ENCODE data around the gene EXOG. TPM values are rescaled to one million over a fixed set of nuclear protein-coding genes. Genes with fewer than 3 reads are reported as not detected.

The EXOG gene
- polyA plus RNA-seq, 1 donor (not counting 4 experiments of a cell fraction or from before 2014, with no cell fraction given), result 10.3 TPM

DNA sequence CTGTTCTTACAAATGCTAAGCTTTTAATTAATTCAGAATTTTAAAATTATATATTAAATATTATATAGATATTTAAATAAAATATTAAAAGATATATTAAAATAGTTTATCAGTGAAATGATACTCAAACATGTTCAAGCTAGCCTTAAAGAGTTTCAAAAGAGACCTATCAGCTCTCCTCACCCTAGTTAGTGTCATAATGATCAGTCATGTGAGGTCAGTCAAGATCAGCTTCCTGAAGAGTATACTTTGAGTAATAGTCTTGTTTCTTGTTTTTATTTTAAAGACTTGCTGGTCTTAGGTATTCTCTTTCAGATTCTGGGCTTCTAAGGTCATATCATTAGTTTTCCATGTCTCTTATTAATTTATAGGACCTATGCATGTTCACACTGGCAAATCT, 14.5 kb downstream of the EXOG start:
- H3K4me2 ChIP-seq (ENCODE audit: control insufficient read depth, extremely low read depth, insufficient read depth, low read depth, low read length), result no peak overlapping the region
- no peaks in the 10 kb centered on the region for H3K27me3 ChIP-seq (ENCODE audit: control insufficient read depth, extremely low read depth, insufficient read depth, low read length)
- TF ChIP-seq, protein P1, sequence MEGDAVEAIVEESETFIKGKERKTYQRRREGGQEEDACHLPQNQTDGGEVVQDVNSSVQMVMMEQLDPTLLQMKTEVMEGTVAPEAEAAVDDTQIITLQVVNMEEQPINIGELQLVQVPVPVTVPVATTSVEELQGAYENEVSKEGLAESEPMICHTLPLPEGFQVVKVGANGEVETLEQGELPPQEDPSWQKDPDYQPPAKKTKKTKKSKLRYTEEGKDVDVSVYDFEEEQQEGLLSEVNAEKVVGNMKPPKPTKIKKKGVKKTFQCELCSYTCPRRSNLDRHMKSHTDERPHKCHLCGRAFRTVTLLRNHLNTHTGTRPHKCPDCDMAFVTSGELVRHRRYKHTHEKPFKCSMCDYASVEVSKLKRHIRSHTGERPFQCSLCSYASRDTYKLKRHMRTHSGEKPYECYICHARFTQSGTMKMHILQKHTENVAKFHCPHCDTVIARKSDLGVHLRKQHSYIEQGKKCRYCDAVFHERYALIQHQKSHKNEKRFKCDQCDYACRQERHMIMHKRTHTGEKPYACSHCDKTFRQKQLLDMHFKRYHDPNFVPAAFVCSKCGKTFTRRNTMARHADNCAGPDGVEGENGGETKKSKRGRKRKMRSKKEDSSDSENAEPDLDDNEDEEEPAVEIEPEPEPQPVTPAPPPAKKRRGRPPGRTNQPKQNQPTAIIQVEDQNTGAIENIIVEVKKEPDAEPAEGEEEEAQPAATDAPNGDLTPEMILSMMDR (optimal IDR thresholded peaks at IDR 0.05 in 1 of 3, IDR thresholded peaks at IDR 0.05 in 1 of 3, conservative IDR thresholded peaks at IDR 0.05 in 1 of 3; ENCODE audit: extremely low read depth in 1 of 3, insufficient read depth in 2 of 3, low read length in 3 of 3), result no peak
- TF ChIP-seq EZH2 (IDR thresholded peaks at IDR 0.05; ENCODE audit: low read length), result no peak
- H3K79me2 ChIP-seq (ENCODE audit: control insufficient read depth, insufficient read depth, low read length), result no peaks in the 10 kb centered on the region
- dilution Hi-C loops (cut with MboI; ENCODE audit: extremely low pct_ligation_motif_present, low sequenced_read_pairs), result loop anchor here (10.0 kb wide), 1 partner anchor 144 kb away; no protein-coding TSS in a partner anchor
- H3K9me1 ChIP-seq (ENCODE audit: control insufficient read depth, extremely low read depth, insufficient read depth, low read length), result no peaks in the 10 kb centered on the region
- FAIRE-seq (no peak), DNase-seq (ENCODE audit: low read depth, low spot score) (no peak)
- H3K4me3 ChIP-seq (ENCODE audit: control insufficient read depth in 2 of 3, extremely low read depth in 1 of 3, insufficient read depth in 2 of 3, low read depth in 1 of 3, low read length in 3 of 3), result no peak overlapping the region
- H2AFZ ChIP-seq (ENCODE audit: control insufficient read depth, low read length), result no peak overlapping the region
- no peaks in the 10 kb centered on the region for H4K20me1 ChIP-seq (ENCODE audit: control insufficient read depth, extremely low read depth, insufficient read depth, low read length)
- no peaks in the 10 kb centered on the region for H3K4me1 ChIP-seq (ENCODE audit: control insufficient read depth, extremely low read depth, insufficient read depth, low read length)
- H3K27ac ChIP-seq (ENCODE audit: control insufficient read depth, insufficient read depth, low read length), result no peak overlapping the region
- no peak overlapping the region for H3K9ac ChIP-seq (ENCODE audit: control insufficient read depth, extremely low read depth, insufficient read depth, low read length)
- peaks cover 6 to 7% of the 10 kb centered on the region in 2 experiments for H3K36me3 ChIP-seq (ENCODE audit: control insufficient read depth in 2 of 2, extremely low read depth in 1 of 2, insufficient read depth in 2 of 2, low read length in 2 of 2)
- no peaks in the 10 kb centered on the region for H3K9me3 ChIP-seq (ENCODE audit: control insufficient read depth, low read depth, low read length)

GRCh38 chr3:38511546-38511945, 15.4 kb downstream of the EXOG start:
- Histone ChIP-seq H3K9me3 (ENCODE audit: control insufficient read depth, low read depth, low read length) (no peaks in the 10 kb centered on the region), H3K27me3 (ENCODE audit: control insufficient read depth, extremely low read depth, insufficient read depth, low read length) (no peaks in the 10 kb centered on the region), H4K20me1 (ENCODE audit: control insufficient read depth, extremely low read depth, insufficient read depth, low read length) (no peaks in the 10 kb centered on the region), H3K4me3 (ENCODE audit: control insufficient read depth in 2 of 3, extremely low read depth in 1 of 3, insufficient read depth in 2 of 3, low read depth in 1 of 3, low read length in 3 of 3) (no peak overlapping the region), H3K27ac (ENCODE audit: control insufficient read depth, insufficient read depth, low read length) (no peak overlapping the region), H3K79me2 (ENCODE audit: control insufficient read depth, insufficient read depth, low read length) (no peaks in the 10 kb centered on the region), H3K9me1 (ENCODE audit: control insufficient read depth, extremely low read depth, insufficient read depth, low read length) (no peaks in the 10 kb centered on the region), H3K4me2 (ENCODE audit: control insufficient read depth, extremely low read depth, insufficient read depth, low read depth, low read length) (no peak overlapping the region), H3K4me1 (ENCODE audit: control insufficient read depth, extremely low read depth, insufficient read depth, low read length) (no peaks in the 10 kb centered on the region), H2AFZ (ENCODE audit: control insufficient read depth, low read length) (no peak overlapping the region), H3K9ac (ENCODE audit: control insufficient read depth, extremely low read depth, insufficient read depth, low read length) (no peak overlapping the region), H3K36me3 (ENCODE audit: control insufficient read depth in 2 of 2, extremely low read depth in 1 of 2, insufficient read depth in 2 of 2, low read length in 2 of 2) (peaks cover 3 to 7% of the 10 kb centered on the region in 2 experiments)
- FAIRE-seq, result no peak
- DNase-seq (ENCODE audit: low read depth, low spot score), result no peak
- TF ChIP-seq EZH2 (IDR thresholded peaks at IDR 0.05; ENCODE audit: low read length), result no peak
- dilution Hi-C loops (cut with MboI; ENCODE audit: extremely low pct_ligation_motif_present, low sequenced_read_pairs), result loop anchor here (10.0 kb wide), 1 partner anchor 143 kb away; no protein-coding TSS in a partner anchor

DNA sequence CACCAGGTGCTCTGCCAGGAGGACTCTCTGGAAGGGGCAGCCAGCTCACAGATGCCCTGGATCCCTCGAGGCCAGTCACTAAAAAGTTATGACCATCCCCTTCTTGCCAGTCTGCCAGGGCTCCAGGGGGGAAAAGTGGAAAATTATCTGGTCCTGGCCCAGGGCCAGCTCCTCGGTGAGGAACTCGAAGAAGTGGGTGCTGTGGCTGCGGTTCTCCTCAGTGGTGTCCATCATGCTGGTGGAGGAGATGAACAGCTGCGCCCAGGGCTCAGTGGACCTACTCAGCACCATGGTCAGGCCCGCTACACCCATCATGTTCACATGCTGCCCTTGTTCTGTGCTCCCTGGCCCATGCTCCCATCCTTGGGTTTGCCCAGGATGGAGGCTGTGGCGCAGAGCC, 19.2 kb downstream of the EXOG start:
- H3K4me3 ChIP-seq (ENCODE audit: control insufficient read depth in 2 of 3, extremely low read depth in 1 of 3, insufficient read depth in 2 of 3, low read depth in 1 of 3, low read length in 3 of 3), result no peak overlapping the region
- no peak overlapping the region for H3K4me2 ChIP-seq (ENCODE audit: control insufficient read depth, extremely low read depth, insufficient read depth, low read depth, low read length)
- FAIRE-seq (no peak), DNase-seq (ENCODE audit: low read depth, low spot score) (no peak)
- no peaks in the 10 kb centered on the region for H3K9me3 ChIP-seq (ENCODE audit: control insufficient read depth, low read depth, low read length)
- peaks cover 3 to 4% of the 10 kb centered on the region in 2 experiments for H3K36me3 ChIP-seq (ENCODE audit: control insufficient read depth in 2 of 2, extremely low read depth in 1 of 2, insufficient read depth in 2 of 2, low read length in 2 of 2)
- no peaks in the 10 kb centered on the region for H3K27me3 ChIP-seq (ENCODE audit: control insufficient read depth, extremely low read depth, insufficient read depth, low read length)
- no peak overlapping the region for H3K27ac ChIP-seq (ENCODE audit: control insufficient read depth, insufficient read depth, low read length)
- H3K79me2 ChIP-seq (ENCODE audit: control insufficient read depth, insufficient read depth, low read length), result no peaks in the 10 kb centered on the region
- dilution Hi-C loops (cut with MboI; ENCODE audit: extremely low pct_ligation_motif_present, low sequenced_read_pairs), result loop anchor here (10.0 kb wide), 1 partner anchor 139 kb away; no protein-coding TSS in a partner anchor
- no peaks in the 10 kb centered on the region for H3K9me1 ChIP-seq (ENCODE audit: control insufficient read depth, extremely low read depth, insufficient read depth, low read length)
- H3K9ac ChIP-seq (ENCODE audit: control insufficient read depth, extremely low read depth, insufficient read depth, low read length), result no peak overlapping the region
- H3K4me1 ChIP-seq (ENCODE audit: control insufficient read depth, extremely low read depth, insufficient read depth, low read length), result peaks cover 9% of the 10 kb centered on the region
- TF ChIP-seq, protein P1 (optimal IDR thresholded peaks at IDR 0.05 in 1 of 3, IDR thresholded peaks at IDR 0.05 in 1 of 3, conservative IDR thresholded peaks at IDR 0.05 in 1 of 3; ENCODE audit: extremely low read depth in 1 of 3, insufficient read depth in 2 of 3, low read length in 3 of 3), result no peak
- TF ChIP-seq EZH2 (IDR thresholded peaks at IDR 0.05; ENCODE audit: low read length), result no peak
- H2AFZ ChIP-seq (ENCODE audit: control insufficient read depth, low read length), result no peak overlapping the region
- no peaks in the 10 kb centered on the region for H4K20me1 ChIP-seq (ENCODE audit: control insufficient read depth, extremely low read depth, insufficient read depth, low read length)
